Keratinocyte (primary cell): ENCODE measurements around the gene SPTAN1.

Source experiments
- CTCF ChIP-seq, 3 experiments: IDR thresholded peaks in 1 of 3; conservative IDR thresholded peaks in 1 of 3; optimal IDR thresholded peaks in 1 of 3; 2 replicates in 2 of 3; 3 replicates in 1 of 3; pipeline versions ENCODE3 to v1.5.1; 2011; ENCODE audit warnings: low read length in 3 of 3, mild to moderate bottlenecking in 3 of 3, moderate library complexity in 2 of 3, control low read depth in 1 of 3, inconsistent platforms in 1 of 3; ENCODE audit not compliant: insufficient read depth in 2 of 3; ENCODE audit errors: extremely low read depth in 1 of 3
- EZH2 ChIP-seq: IDR thresholded peaks from one replicate; pipeline ENCODE4 v1.6.1; 2012; ENCODE audit warnings: inconsistent platforms, mild to moderate bottlenecking, low read length, moderate library complexity

- no peak for TF ChIP-seq CTCF (optimal IDR thresholded peaks at IDR 0.05 in 1 of 3, IDR thresholded peaks at IDR 0.05 in 1 of 3, conservative IDR thresholded peaks at IDR 0.05 in 1 of 3; ENCODE audit: extremely low read depth in 1 of 3, insufficient read depth in 2 of 3, low read length in 3 of 3)
- TF ChIP-seq EZH2 = no peak
Observed at GRCh38 chr9:128628471-128629048, 76.2 kb downstream of the SPTAN1 start.
